AG04450 (cell line): ENCODE measurements around the gene DEFB127. TPM values are rescaled to one million over a fixed set of nuclear protein-coding genes. Genes with fewer than 3 reads are reported as not detected.
"Not testable (repeated sequence)": the region's sequence is repeated elsewhere in the genome, so short reads cannot be mapped to it uniquely, and the experiment has no call there.

ENCODE experiments used
- CTCF ChIA-PET: fragments of 300-600, 350-600 bp; formaldehyde crosslinking; extraction: SDS; loops from one replicate; lab custom pipeline; 2022; ENCODE audit warnings: antibody characterized with exemption, inconsistent platforms; lab: Charles Lee
- POLR2A ChIA-PET: fragments of 350-600 bp; formaldehyde crosslinking; extraction: SDS; loops from one replicate; lab custom pipeline; 2021; ENCODE audit warnings: antibody characterized with exemption, inconsistent platforms; lab: Yijun Ruan, JAX
- DNase-seq: peaks from one replicate; pipeline ENCODE4 v3.0.0-alpha.2; 2011; ENCODE audit warnings: low read depth, low spot score
- H3K27ac ChIP-seq: one replicate; pipeline ENCODE4 v1.5.1; 2012; ENCODE audit warnings: low read depth, low read length, control low read depth
- H3K27me3 ChIP-seq: one replicate; pipeline ENCODE4 v1.6.0; 2012; ENCODE audit warnings: low read length; ENCODE audit not compliant: control insufficient read depth, insufficient read depth
- H3K4me3 ChIP-seq: 2 replicates; pipeline ENCODE4 v1.5.1; 2011; ENCODE audit warnings: mild to moderate bottlenecking, low read depth, low read length, control low read depth
- H3K9me3 ChIP-seq: 2 replicates; pipeline ENCODE4 v1.5.1; 2012; ENCODE audit warnings: low read length; ENCODE audit not compliant: control insufficient read depth, insufficient read depth
- CTCF ChIP-seq: IDR thresholded peaks from 2 replicates; pipeline ENCODE4 v1.5.1; 2011; ENCODE audit warnings: low read depth, low read length, control low read depth, inconsistent platforms
- polyA plus RNA-seq: library from polyadenylated mRNA; depleted of rRNA; stranded (reverse); fragments of >200 nt; gene quantifications from 2 replicates; pipeline ENCODE4 v1.2.3, GENCODE V29; 2011

DEFB127 gene
- polyA plus RNA-seq, 1 experiment: not detected

- Histone ChIP-seq H3K4me3 (no peak overlapping the region), H3K27me3 (no peaks in the 10 kb centered on the region), H3K27ac (no peak overlapping the region), H3K9me3 (no peaks in the 10 kb centered on the region)
- ChIA-PET POLR2A (no interaction called here), CTCF (no interaction called here)
- no peak for TF ChIP-seq CTCF
- no peak for DNase-seq
Observed at GRCh38 chr20:184288-184687, 27.0 kb downstream of the DEFB127 start.

GRCh38 chr20:187733-188132, 30.5 kb downstream of the DEFB127 start:
- Histone ChIP-seq H3K4me3 (no peak overlapping the region), H3K9me3 (no peaks in the 10 kb centered on the region), H3K27ac (no peak overlapping the region), H3K27me3 (no peaks in the 10 kb centered on the region)
- DNase-seq: no peak
- ChIA-PET POLR2A (no interaction called here), CTCF (no interaction called here)
- TF ChIP-seq CTCF: no peak

GRCh38 chr20:189611-190010, 32.4 kb downstream of the DEFB127 start, which contains the start of gene DEFB128:
Gene DEFB128, minus strand, starts transcription at chr20:189711. Its CDS starts 88 bp downstream, at chr20:189623.
- Histone ChIP-seq H3K27me3 (no peaks in the 10 kb centered on the region), H3K4me3 (no peak within 1 kb of the TSS), H3K9me3 (no peaks in the 10 kb centered on the region), H3K27ac (no peak within 1 kb of the TSS)
- no peak for TF ChIP-seq CTCF
- ChIA-PET POLR2A (interaction anchor here (0.6 kb wide), 1 partner anchor 58 kb away, joined by 3 read pairs; no protein-coding TSS in a partner anchor), CTCF (no interaction called here)
- DNase-seq: no peak

- peaks cover 3% of the 10 kb centered on the region for H3K27me3 ChIP-seq
- TF ChIP-seq CTCF: no peak
- ChIA-PET CTCF (no interaction called here), POLR2A (no interaction called here)
- no peak for DNase-seq
- H3K27ac ChIP-seq: no peak overlapping the region
- H3K4me3 ChIP-seq: no peak overlapping the region
- H3K9me3 ChIP-seq: no peaks in the 10 kb centered on the region
Observed at GRCh38 chr20:198225-198624, 41.0 kb downstream of the DEFB127 start.

- Histone ChIP-seq H3K9me3 (no peaks in the 10 kb centered on the region), H3K27ac (no peak overlapping the region), H3K4me3 (no peak overlapping the region), H3K27me3 (peaks cover 3% of the 10 kb centered on the region)
- ChIA-PET CTCF (no interaction called here), POLR2A (no interaction called here)
- no peak for TF ChIP-seq CTCF
- DNase-seq: no peak
Observed at GRCh38 chr20:199996-200395, 42.7 kb downstream of the DEFB127 start.

- POLR2A ChIA-PET: not testable (repeated sequence)
Observed at GRCh38 chr20:203630-204029, 46.4 kb downstream of the DEFB127 start.

More at GRCh38 chr20:203630-204029, 46.4 kb downstream of the DEFB127 start:
- H3K27me3 ChIP-seq, CTCF ChIA-PET, H3K27ac ChIP-seq, H3K9me3 ChIP-seq, DNase-seq, H3K4me3 ChIP-seq: not testable (repeated sequence)
